Measurements from ENCODE around the gene C4B. TPM values are rescaled to one million over a fixed set of nuclear protein-coding genes. Genes with fewer than 3 reads are reported as not detected.
"Not testable (repeated sequence)": the region's sequence is repeated elsewhere in the genome, so short reads cannot be mapped to it uniquely, and the experiment has no call there.

C4B gene
- total and polyA plus RNA-seq, 7 experiments from 2014 or later, result 0.59 to 8.5 (median 7.6) TPM; not detected in 1

DNA sequence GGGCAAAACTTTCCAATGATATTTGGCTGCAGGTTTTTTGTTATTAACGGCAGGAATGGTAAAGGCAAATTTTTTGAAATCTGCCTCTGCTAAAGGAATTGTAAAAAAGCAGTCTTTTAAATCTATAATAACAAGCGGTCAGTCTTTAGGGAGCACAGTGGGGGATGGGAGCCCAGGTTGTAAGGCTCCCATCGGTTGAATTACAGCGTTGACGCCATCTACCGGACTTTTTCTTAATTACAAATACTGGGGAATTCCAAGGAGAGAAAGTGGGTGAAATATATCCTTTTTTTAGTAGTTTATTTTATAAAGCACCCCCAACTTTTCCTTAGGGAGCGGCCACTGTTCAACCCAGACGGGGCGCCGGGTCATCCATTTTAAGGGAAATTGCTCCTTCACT, 7.5 kb downstream of the C4B start:
- H3K27ac Mint-ChIP-seq; H3K4me3 ChIP-seq (ENCODE audit: low read length); H3K4me3 Mint-ChIP-seq; H3K36me3 Mint-ChIP-seq; H3K9me3 ChIP-seq (ENCODE audit: control insufficient read depth in 2 of 3, low read length in 3 of 3); DNase-seq; H3K4me1 ChIP-seq (ENCODE audit: control insufficient read depth in 2 of 2, insufficient read depth in 2 of 2, low read length in 2 of 2); H3K27ac ChIP-seq (ENCODE audit: low read depth, low read length); H3K36me3 ChIP-seq (ENCODE audit: control insufficient read depth in 2 of 3, insufficient read depth in 3 of 3, low read length in 3 of 3); H3K27me3 ChIP-seq (ENCODE audit: control insufficient read depth in 2 of 2, insufficient read depth in 2 of 2, low read length in 2 of 2); H3K4me1 Mint-ChIP-seq; ATAC-seq; intact Hi-C loops (cut with micrococcal nuclease); CTCF ChIA-PET; H3K9me3 Mint-ChIP-seq; POLR2A ChIA-PET; H3K27me3 Mint-ChIP-seq: not testable (repeated sequence)

DNA sequence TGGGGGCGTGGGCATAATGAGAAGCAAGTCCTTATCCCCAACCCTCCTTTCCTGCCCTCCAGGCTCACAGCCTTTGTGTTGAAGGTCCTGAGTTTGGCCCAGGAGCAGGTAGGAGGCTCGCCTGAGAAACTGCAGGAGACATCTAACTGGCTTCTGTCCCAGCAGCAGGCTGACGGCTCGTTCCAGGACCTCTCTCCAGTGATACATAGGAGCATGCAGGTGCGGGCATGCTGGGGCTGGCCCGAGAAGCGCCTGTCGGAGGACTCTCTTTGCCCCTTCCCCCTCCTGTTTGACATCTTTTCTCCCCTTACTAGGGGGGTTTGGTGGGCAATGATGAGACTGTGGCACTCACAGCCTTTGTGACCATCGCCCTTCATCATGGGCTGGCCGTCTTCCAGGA, 14.0 kb downstream of the C4B start:
- ATAC-seq; H3K27ac Mint-ChIP-seq; H3K36me3 Mint-ChIP-seq; intact Hi-C loops (cut with micrococcal nuclease); H3K4me3 Mint-ChIP-seq; DNase-seq; H3K4me1 Mint-ChIP-seq; H3K4me1 ChIP-seq (ENCODE audit: control insufficient read depth in 2 of 2, insufficient read depth in 2 of 2, low read length in 2 of 2); H3K27me3 ChIP-seq (ENCODE audit: control insufficient read depth in 2 of 2, insufficient read depth in 2 of 2, low read length in 2 of 2); H3K36me3 ChIP-seq (ENCODE audit: control insufficient read depth in 2 of 3, insufficient read depth in 3 of 3, low read length in 3 of 3); CTCF ChIA-PET; H3K9me3 ChIP-seq (ENCODE audit: control insufficient read depth in 2 of 3, low read length in 3 of 3); H3K9me3 Mint-ChIP-seq; H3K4me3 ChIP-seq (ENCODE audit: low read length); H3K27ac ChIP-seq (ENCODE audit: low read depth, low read length); POLR2A ChIA-PET; H3K27me3 Mint-ChIP-seq: not testable (repeated sequence)

DNA sequence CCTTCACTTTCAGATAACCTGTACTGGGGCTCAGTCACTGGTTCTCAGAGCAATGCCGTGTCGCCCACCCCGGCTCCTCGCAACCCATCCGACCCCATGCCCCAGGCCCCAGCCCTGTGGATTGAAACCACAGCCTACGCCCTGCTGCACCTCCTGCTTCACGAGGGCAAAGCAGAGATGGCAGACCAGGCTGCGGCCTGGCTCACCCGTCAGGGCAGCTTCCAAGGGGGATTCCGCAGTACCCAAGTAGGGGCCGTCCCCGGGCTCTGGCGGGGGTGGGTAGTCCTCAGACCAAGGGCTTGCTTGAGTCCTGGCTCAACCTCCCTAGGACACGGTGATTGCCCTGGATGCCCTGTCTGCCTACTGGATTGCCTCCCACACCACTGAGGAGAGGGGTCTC, 15.0 kb downstream of the C4B start:
- intact Hi-C loops (cut with micrococcal nuclease); ATAC-seq; H3K27me3 Mint-ChIP-seq; H3K36me3 ChIP-seq (ENCODE audit: control insufficient read depth in 2 of 3, insufficient read depth in 3 of 3, low read length in 3 of 3); H3K27ac ChIP-seq (ENCODE audit: low read depth, low read length); H3K9me3 Mint-ChIP-seq; DNase-seq; CTCF ChIA-PET; H3K36me3 Mint-ChIP-seq; H3K4me3 ChIP-seq (ENCODE audit: low read length); H3K9me3 ChIP-seq (ENCODE audit: control insufficient read depth in 2 of 3, low read length in 3 of 3); H3K27ac Mint-ChIP-seq; H3K4me3 Mint-ChIP-seq; H3K4me1 ChIP-seq (ENCODE audit: control insufficient read depth in 2 of 2, insufficient read depth in 2 of 2, low read length in 2 of 2); H3K27me3 ChIP-seq (ENCODE audit: control insufficient read depth in 2 of 2, insufficient read depth in 2 of 2, low read length in 2 of 2); POLR2A ChIA-PET; H3K4me1 Mint-ChIP-seq: not testable (repeated sequence)

DNA sequence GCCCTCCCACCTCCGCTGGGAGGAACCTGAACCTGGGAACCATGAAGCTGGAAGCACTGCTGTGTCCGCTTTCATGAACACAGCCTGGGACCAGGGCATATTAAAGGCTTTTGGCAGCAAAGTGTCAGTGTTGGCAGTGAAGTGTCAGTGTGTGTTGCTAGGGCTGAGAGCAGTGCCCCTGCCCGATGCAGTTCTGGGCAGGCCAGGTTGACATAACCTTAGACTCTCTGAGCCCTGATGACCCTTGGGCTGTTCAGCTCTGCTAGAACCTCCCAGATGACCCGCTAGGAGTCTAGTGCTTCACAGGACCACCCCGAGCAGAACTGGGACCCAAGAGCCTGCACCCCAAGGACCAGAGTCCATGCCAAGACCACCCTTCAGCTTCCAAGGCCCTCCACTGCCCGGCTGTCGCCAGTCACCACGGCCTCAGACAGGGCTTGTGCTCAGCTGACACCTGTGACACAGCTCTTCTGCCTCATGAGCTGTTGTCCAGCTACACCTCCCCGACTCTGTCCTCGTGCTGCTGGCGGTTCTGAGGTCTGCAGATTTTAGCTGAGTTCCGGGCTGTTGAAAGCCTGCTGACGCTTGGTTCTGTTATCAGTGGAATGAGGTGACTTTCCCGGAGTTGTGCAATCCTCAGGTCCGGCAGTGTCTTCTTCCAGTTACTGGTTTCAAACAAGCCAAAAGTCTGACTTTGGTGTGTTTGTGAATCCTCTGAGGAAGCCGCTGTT, 20.9 kb downstream of the C4B start:
- intact Hi-C loops (cut with micrococcal nuclease); DNase-seq; H3K4me3 ChIP-seq (ENCODE audit: low read length); H3K9me3 Mint-ChIP-seq; CTCF ChIA-PET; H3K27ac Mint-ChIP-seq; H3K27me3 ChIP-seq (ENCODE audit: control insufficient read depth in 2 of 2, insufficient read depth in 2 of 2, low read length in 2 of 2); POLR2A ChIA-PET; H3K27ac ChIP-seq (ENCODE audit: low read depth, low read length); H3K4me1 ChIP-seq (ENCODE audit: control insufficient read depth in 2 of 2, insufficient read depth in 2 of 2, low read length in 2 of 2); H3K9me3 ChIP-seq (ENCODE audit: control insufficient read depth in 2 of 3, low read length in 3 of 3); H3K27me3 Mint-ChIP-seq; H3K36me3 ChIP-seq (ENCODE audit: control insufficient read depth in 2 of 3, insufficient read depth in 3 of 3, low read length in 3 of 3); H3K36me3 Mint-ChIP-seq; H3K4me3 Mint-ChIP-seq: not testable (repeated sequence)
- peak; percentile 33 for ATAC-seq
- peaks cover 4 to 11% (median 9%) of the 10 kb centered on the region in 7 donors for H3K4me1 Mint-ChIP-seq

DNA sequence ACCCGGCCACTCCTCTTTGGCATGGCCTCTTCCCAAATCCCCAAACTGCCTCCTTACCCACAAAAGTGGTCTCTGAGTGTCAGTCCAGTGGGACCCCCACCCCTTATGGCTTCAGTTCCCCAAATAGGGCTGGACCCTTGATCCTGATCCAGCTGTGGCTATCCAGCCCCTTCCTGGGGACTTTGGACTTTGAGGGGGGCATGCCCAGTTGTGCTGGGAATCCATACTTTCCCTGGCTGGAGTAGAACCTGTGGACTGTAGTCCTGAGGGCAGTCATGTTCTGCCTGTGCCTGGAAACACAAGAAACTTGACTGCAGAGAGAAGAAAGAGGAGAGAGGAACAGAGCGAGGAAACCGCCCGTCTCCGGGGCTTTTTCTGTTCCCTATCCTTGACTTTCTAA, 22.5 kb downstream of the C4B start:
- DNase-seq; H3K27me3 ChIP-seq (ENCODE audit: control insufficient read depth in 2 of 2, insufficient read depth in 2 of 2, low read length in 2 of 2); H3K4me3 ChIP-seq (ENCODE audit: low read length); H3K27me3 Mint-ChIP-seq; CTCF ChIA-PET; H3K9me3 Mint-ChIP-seq; H3K4me1 ChIP-seq (ENCODE audit: control insufficient read depth in 2 of 2, insufficient read depth in 2 of 2, low read length in 2 of 2); H3K36me3 ChIP-seq (ENCODE audit: control insufficient read depth in 2 of 3, insufficient read depth in 3 of 3, low read length in 3 of 3); intact Hi-C loops (cut with micrococcal nuclease); H3K27ac ChIP-seq (ENCODE audit: low read depth, low read length); H3K9me3 ChIP-seq (ENCODE audit: control insufficient read depth in 2 of 3, low read length in 3 of 3); H3K36me3 Mint-ChIP-seq; POLR2A ChIA-PET; ATAC-seq: not testable (repeated sequence)
- peak overlapping the region in 4 of 9 donors; percentile 72 to 83 (median 78) for H3K27ac Mint-ChIP-seq
- peaks cover 4 to 11% (median 9%) of the 10 kb centered on the region in 7 donors for H3K4me1 Mint-ChIP-seq
- peak overlapping the region in 3 of 10 donors; percentile 33 to 57 (median 49) for H3K4me3 Mint-ChIP-seq

DNA sequence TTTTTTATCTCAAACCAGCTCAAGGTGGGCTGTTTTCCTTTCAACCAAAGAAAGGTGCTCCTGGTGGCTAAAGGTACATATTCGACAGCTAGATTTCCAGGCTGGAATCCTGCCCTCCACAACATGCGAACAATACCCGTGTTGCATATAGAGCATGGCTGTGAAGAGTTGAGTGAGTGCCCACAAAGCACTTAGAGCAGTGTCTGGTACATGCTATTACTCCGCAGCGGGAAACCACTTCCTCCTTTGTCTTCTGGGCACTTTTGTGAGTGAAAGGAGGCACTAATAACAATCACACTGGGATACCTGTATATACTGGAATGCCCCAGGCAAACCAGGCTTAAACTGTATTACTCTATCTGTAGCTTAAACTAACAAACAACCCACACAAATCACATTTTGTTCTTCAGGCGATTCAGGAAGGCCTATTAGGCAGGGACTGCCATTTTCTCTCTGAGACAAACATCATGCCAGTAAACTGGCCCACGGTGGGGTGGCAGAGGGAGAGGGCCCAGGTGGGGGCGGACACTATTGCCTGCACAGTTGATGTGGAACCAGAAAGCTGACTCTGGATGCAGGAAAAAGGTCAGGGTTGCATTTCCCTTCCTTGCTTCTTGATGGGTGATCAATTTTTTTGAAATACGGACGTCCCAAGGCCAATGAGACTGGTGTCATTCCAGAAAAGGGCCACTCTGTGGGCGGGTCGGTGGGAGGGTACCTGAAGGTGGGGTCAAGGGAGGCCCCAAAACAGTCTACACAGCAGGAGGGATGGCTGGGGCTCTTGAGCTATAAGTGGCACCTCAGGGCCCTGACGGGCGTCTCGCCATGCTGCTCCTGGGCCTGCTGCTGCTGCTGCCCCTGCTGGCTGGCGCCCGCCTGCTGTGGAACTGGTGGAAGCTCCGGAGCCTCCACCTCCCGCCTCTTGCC, 23.3 kb downstream of the C4B start, which contains the start of gene CYP21A2:
Gene CYP21A2, plus strand, starts transcription at position 818 of the 927 bp plus-strand sequence. Its CDS starts 8 bp downstream, at position 826.
- intact Hi-C loops (cut with micrococcal nuclease); H3K4me3 ChIP-seq (ENCODE audit: low read length); H3K9me3 Mint-ChIP-seq; H3K36me3 Mint-ChIP-seq; H3K4me1 ChIP-seq (ENCODE audit: control insufficient read depth in 2 of 2, insufficient read depth in 2 of 2, low read length in 2 of 2); H3K27ac ChIP-seq (ENCODE audit: low read depth, low read length); H3K36me3 ChIP-seq (ENCODE audit: control insufficient read depth in 2 of 3, insufficient read depth in 3 of 3, low read length in 3 of 3); H3K27me3 Mint-ChIP-seq; H3K9me3 ChIP-seq (ENCODE audit: control insufficient read depth in 2 of 3, low read length in 3 of 3); POLR2A ChIA-PET; CTCF ChIA-PET; H3K27me3 ChIP-seq (ENCODE audit: control insufficient read depth in 2 of 2, insufficient read depth in 2 of 2, low read length in 2 of 2): not testable (repeated sequence)
- Mint-ChIP-seq H3K4me3 (peak within 1 kb of the TSS in 7 of 10 donors; percentile 13 to 60 (median 45)), H3K4me1 (peaks cover 4 to 11% (median 9%) of the 10 kb centered on the region in 7 donors), H3K27ac (peak within 1 kb of the TSS in 8 of 9 donors; percentile 25 to 83 (median 74))
- ATAC-seq (peak; percentile 78), DNase-seq (peak in 2 of 9 donors; percentile 2 to 5)
